Activated T-cell treated with anti-CD3 and anti-CD28 coated beads for 24 hours (primary cell): ENCODE results near the gene CSRP1.

ENCODE experiments used
- DNase-seq: peaks from one replicate; pipeline ENCODE4 v3.0.0-alpha.2; 2020; ENCODE audit warnings: low read depth

The CSRP1 gene

DNA sequence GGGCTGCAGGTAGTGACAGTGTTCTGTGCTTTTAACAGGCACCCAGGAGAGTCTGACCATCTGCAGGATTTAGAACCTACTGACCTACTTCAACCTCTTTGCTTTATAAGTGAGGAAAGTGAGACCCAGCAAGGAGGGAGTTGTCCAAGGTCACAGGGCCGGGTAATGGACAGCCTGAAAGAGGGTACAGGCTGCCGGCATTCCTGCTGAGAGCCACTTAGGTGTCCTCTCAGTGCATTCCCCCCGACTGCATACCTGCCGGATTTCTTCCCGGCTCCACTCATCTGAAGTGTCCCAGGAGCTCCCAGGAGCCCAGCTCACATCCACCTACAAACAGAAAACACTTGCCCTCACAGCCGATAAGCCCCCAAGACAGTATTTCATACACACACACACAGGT is 51.8 kb downstream of the CSRP1 start:
- DNase-seq, result no peak

GRCh38 chr1:201454608-201455007 is 52.3 kb downstream of the CSRP1 start:
- DNase-seq, result no peak

DNA sequence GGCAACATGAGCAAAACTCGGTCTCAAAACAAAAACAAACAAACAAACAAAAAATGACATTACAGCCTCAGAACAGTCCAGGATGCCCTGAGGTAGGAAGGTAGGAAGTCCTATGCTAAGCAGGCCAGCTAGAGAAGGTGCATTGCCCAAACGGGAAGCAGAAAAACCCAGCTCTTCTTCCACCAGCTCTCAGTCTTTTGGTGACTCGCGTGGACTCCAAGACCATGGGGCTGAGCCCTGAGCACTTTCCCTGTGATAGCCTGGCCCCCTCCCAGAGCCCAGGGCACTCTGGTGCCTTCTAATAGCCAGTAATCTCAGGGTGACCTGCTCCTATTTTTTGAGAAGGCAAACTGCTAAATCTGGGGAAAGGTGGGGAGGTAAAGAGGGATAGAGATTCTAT is 54.1 kb downstream of the CSRP1 start:
- DNase-seq, result no peak

GRCh38 chr1:201450721-201451291 is 56.1 kb downstream of the CSRP1 start:
- DNase-seq, result no peak

DNA sequence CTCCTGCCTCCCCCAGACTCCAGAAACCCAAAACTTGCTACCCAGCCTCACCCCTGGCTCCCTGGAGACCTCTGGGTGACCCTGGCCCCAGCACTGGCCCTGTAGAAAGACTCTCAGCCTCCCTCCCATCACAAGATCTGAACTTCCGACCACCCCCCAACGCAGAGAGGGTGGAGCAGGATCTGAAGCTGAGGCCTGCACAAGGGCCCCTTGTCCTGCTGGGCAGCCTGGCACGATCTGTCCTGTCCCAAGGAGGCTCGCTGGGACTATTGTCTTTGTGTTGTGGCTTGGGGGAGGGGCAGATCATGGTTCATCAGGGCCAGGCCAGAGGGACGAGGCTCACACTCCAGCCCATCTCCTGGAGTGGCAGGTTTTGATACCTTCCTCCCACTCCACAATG is 57.9 kb downstream of the CSRP1 start:
- no peak for DNase-seq

- peak; percentile 52 for DNase-seq
These were observed 58.7 kb downstream of the CSRP1 start for GRCh38 chr1:201447903-201448871.

DNA sequence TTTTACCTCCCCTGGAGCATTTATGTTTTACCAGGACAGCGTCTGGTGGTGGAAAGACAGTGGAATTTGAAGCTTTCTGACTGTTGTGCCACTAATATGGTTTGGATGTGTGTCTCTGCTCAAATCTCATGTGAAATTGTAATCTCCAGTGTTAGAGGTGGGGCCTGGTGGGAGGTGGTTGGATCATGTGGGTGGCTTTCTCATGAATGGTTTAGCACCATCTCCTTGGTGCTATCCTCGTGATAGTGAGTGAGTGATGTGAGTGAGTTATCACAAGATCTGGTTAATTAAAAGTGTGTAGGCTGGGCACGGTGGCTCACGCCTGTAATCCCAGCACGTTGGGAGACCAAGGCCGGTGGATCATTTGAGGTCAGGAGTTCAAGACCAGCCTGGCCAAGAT is 61.6 kb downstream of the CSRP1 start:
- DNase-seq, result no peak

DNA sequence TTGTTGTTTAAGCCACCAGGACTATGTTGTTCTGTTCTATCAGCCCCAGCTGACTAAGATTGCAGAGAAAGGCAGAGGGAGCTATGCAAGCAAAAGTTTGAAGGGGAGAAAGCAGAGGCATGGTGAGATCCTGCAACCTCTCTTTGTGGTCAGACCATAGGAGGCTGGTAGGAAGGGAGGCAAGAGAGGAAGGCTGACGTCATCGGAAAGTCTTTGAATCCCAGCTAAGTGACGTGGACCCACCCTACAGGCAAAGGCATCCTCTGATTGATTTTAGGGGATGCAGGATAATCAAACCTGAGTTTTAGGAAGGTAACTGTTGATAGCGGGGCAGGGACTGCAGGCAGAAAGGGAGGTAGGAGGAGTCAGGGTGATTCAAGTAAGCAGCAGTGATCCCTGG is 62.1 kb downstream of the CSRP1 start:
- no peak for DNase-seq

- DNase-seq, result no peak
These were observed 63.2 kb downstream of the CSRP1 start for GRCh38 chr1:201443747-201444146.

GRCh38 chr1:201436969-201437368 is 70.0 kb downstream of the CSRP1 start:
- no peak for DNase-seq

- DNase-seq, result no peak
These were observed 70.5 kb downstream of the CSRP1 start for GRCh38 chr1:201436393-201436792.

- DNase-seq, result no peak
These were observed 72.7 kb downstream of the CSRP1 start for GRCh38 chr1:201434266-201434665.

GRCh38 chr1:201433609-201434008 is 73.3 kb downstream of the CSRP1 start:
- DNase-seq, result no peak
